ENCODE measurements around the gene PARD3. TPM values are rescaled to one million over a fixed set of nuclear protein-coding genes. Genes with fewer than 3 reads are reported as not detected.

PARD3 gene
- total and polyA plus RNA-seq, 10 of the 15 experiments (the other 5 are each of a cell fraction or from before 2014, with no cell fraction given) = 2.6 to 43.1 (median 13.9) TPM

DNA sequence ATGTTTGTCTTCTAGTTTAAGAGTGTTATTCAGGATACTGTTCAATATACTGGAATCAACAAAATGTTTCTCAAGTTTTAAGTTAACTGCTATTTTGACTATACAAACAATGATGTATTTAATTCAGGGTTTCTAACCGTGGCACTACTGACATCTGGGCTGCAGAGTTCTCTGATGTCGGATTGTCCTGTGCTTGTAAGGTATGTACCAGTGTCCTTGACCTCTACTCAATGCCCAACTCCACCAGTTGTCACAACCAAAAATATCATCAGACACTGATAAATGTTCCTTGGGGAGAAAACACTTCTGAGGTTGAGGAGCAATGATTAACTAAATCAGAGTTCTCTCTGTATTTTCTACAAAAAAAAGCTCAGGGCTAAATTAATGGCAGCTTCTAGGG lies 301.5 kb downstream of the PARD3 start:
- intact Hi-C loops (cut with micrococcal nuclease; ENCODE audit: unreplicated experiment) = no loop called here
- WGBS (ENCODE audit: insufficient coverage, insufficient replicate concordance, low lambda C conversion rate, missing lambda C conversion rate) = 10% methylated on average over 2 of the region's 2 CpGs
- Histone ChIP-seq H2AFZ (ENCODE audit: control insufficient read depth, low read depth, low read length) (no peak overlapping the region), H3K9ac (ENCODE audit: control insufficient read depth, insufficient read depth, low read length) (no peak overlapping the region), H4K20me1 (ENCODE audit: control insufficient read depth, insufficient read depth) (no peaks in the 10 kb centered on the region), H3K27me3 (replicated peaks in 1 of 2; ENCODE audit: control insufficient read depth in 2 of 2, insufficient read depth in 2 of 2, low read length in 1 of 2) (no peaks in the 10 kb centered on the region; a peak in 1 of 4 replicates), H3K27ac (ENCODE audit: control insufficient read depth, insufficient read depth) (no peak overlapping the region), H3K36me3 (ENCODE audit: control insufficient read depth in 2 of 2, insufficient read depth in 2 of 2, low read length in 1 of 2) (no peaks in the 10 kb centered on the region), H3K4me1 (ENCODE audit: control insufficient read depth, insufficient read depth, low read length) (no peaks in the 10 kb centered on the region), H3K4me3 (no peak overlapping the region), H3K4me2 (ENCODE audit: control insufficient read depth, insufficient read depth) (no peak overlapping the region), H3K79me2 (ENCODE audit: control insufficient read depth, insufficient read depth, low read length) (no peaks in the 10 kb centered on the region), H3K9me3 (replicated peaks; ENCODE audit: control insufficient read depth, insufficient read depth, low read length) (no peaks in the 10 kb centered on the region)
- ChIA-PET RAD21 (ENCODE audit: unreplicated experiment) (interaction anchor here (1.0 kb wide), 1 partner anchor 12 kb away, joined by 3 read pairs; no protein-coding TSS in a partner anchor), SMC1A (ENCODE audit: uncharacterized antibody, unreplicated experiment) (interaction anchor here (0.9 to 2.2 kb wide), 4 partner anchors 8 to 45 kb away, joined by 3 to 5 read pairs (median 4); no protein-coding TSS in a partner anchor), POLR2A (interaction anchor here (1.1 kb wide), 1 partner anchor 22 kb away, joined by 3 read pairs; no protein-coding TSS in a partner anchor), CTCF (interaction anchor here (1.3 kb wide), 1 partner anchor 9 kb away, joined by 7 read pairs; no protein-coding TSS in a partner anchor)
- DNase-seq (ENCODE audit: low read depth, low spot score) (no peak), ATAC-seq (no peak), FAIRE-seq (no peak)
- in situ Hi-C loops (cut with MboI) = no loop called here
- no TSS peak for BruUV-seq (replicated peaks)
- TF ChIP-seq ATF7 (IDR thresholded peaks at IDR 0.05; ENCODE audit: low read depth) (no peak), KDM1A (IDR thresholded peaks at IDR 0.05; ENCODE audit: borderline replicate concordance) (no peak), NR2F1 (conservative IDR thresholded peaks at IDR 0.05) (no peak), HDAC6 (IDR thresholded peaks at IDR 0.05; ENCODE audit: unreplicated experiment) (no peak), RBBP5 (conservative IDR thresholded peaks at IDR 0.05) (no peak), TCF7 (IDR thresholded peaks at IDR 0.05; ENCODE audit: borderline replicate concordance) (no peak), BCL11A (IDR thresholded peaks at IDR 0.05; ENCODE audit: low read depth, low read length) (no peak), YY1 (IDR thresholded peaks at IDR 0.05; ENCODE audit: low read depth, low read length) (no peak), IRF4 (IDR thresholded peaks at IDR 0.05; ENCODE audit: low read depth, low read length) (no peak), CEBPB (IDR thresholded peaks at IDR 0.05; ENCODE audit: borderline replicate concordance in 1 of 2, low read depth in 2 of 2, low read length in 2 of 2) (no peak)
- TF ChIP-seq, protein P1, sequence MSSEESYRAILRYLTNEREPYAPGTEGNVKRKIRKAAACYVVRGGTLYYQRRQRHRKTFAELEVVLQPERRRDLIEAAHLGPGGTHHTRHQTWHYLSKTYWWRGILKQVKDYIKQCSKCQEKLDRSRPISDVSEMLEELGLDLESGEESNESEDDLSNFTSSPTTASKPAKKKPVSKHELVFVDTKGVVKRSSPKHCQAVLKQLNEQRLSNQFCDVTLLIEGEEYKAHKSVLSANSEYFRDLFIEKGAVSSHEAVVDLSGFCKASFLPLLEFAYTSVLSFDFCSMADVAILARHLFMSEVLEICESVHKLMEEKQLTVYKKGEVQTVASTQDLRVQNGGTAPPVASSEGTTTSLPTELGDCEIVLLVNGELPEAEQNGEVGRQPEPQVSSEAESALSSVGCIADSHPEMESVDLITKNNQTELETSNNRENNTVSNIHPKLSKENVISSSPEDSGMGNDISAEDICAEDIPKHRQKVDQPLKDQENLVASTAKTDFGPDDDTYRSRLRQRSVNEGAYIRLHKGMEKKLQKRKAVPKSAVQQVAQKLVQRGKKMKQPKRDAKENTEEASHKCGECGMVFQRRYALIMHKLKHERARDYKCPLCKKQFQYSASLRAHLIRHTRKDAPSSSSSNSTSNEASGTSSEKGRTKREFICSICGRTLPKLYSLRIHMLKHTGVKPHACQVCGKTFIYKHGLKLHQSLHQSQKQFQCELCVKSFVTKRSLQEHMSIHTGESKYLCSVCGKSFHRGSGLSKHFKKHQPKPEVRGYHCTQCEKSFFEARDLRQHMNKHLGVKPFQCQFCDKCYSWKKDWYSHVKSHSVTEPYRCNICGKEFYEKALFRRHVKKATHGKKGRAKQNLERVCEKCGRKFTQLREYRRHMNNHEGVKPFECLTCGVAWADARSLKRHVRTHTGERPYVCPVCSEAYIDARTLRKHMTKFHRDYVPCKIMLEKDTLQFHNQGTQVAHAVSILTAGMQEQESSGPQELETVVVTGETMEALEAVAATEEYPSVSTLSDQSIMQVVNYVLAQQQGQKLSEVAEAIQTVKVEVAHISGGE (CRISPR knock-in tag; IDR thresholded peaks at IDR 0.05) = no peak
- TF ChIP-seq, protein P2, sequence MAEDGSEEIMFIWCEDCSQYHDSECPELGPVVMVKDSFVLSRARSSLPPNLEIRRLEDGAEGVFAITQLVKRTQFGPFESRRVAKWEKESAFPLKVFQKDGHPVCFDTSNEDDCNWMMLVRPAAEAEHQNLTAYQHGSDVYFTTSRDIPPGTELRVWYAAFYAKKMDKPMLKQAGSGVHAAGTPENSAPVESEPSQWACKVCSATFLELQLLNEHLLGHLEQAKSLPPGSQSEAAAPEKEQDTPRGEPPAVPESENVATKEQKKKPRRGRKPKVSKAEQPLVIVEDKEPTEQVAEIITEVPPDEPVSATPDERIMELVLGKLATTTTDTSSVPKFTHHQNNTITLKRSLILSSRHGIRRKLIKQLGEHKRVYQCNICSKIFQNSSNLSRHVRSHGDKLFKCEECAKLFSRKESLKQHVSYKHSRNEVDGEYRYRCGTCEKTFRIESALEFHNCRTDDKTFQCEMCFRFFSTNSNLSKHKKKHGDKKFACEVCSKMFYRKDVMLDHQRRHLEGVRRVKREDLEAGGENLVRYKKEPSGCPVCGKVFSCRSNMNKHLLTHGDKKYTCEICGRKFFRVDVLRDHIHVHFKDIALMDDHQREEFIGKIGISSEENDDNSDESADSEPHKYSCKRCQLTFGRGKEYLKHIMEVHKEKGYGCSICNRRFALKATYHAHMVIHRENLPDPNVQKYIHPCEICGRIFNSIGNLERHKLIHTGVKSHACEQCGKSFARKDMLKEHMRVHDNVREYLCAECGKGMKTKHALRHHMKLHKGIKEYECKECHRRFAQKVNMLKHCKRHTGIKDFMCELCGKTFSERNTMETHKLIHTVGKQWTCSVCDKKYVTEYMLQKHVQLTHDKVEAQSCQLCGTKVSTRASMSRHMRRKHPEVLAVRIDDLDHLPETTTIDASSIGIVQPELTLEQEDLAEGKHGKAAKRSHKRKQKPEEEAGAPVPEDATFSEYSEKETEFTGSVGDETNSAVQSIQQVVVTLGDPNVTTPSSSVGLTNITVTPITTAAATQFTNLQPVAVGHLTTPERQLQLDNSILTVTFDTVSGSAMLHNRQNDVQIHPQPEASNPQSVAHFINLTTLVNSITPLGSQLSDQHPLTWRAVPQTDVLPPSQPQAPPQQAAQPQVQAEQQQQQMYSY (CRISPR knock-in tag; IDR thresholded peaks at IDR 0.05) = no peak
- TF ChIP-seq, protein P3, sequence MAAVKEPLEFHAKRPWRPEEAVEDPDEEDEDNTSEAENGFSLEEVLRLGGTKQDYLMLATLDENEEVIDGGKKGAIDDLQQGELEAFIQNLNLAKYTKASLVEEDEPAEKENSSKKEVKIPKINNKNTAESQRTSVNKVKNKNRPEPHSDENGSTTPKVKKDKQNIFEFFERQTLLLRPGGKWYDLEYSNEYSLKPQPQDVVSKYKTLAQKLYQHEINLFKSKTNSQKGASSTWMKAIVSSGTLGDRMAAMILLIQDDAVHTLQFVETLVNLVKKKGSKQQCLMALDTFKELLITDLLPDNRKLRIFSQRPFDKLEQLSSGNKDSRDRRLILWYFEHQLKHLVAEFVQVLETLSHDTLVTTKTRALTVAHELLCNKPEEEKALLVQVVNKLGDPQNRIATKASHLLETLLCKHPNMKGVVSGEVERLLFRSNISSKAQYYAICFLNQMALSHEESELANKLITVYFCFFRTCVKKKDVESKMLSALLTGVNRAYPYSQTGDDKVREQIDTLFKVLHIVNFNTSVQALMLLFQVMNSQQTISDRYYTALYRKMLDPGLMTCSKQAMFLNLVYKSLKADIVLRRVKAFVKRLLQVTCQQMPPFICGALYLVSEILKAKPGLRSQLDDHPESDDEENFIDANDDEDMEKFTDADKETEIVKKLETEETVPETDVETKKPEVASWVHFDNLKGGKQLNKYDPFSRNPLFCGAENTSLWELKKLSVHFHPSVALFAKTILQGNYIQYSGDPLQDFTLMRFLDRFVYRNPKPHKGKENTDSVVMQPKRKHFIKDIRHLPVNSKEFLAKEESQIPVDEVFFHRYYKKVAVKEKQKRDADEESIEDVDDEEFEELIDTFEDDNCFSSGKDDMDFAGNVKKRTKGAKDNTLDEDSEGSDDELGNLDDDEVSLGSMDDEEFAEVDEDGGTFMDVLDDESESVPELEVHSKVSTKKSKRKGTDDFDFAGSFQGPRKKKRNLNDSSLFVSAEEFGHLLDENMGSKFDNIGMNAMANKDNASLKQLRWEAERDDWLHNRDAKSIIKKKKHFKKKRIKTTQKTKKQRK (IDR thresholded peaks at IDR 0.05; ENCODE audit: low read depth, low read length) = no peak

Measured in GM12878 (cell line).